Gastrocnemius medialis (tissue), 4 donors: ENCODE data around the gene DVL2. TPM values are rescaled to one million over a fixed set of nuclear protein-coding genes. Genes with fewer than 3 reads are reported as not detected.

Experiments
- ATAC-seq, 2 donors: fragments of 150-250 bp; one replicate each; pipeline ENCODE4 v1.9.1; 2016
- DNase-seq, 2 donors: peaks; one replicate each; pipeline ENCODE4 v3.0.0-alpha.2; 2019
- H3K27ac ChIP-seq, 4 donors: fragments of 200-600 bp; sonication (generic); 1 replicate in 1 of 4; 2 replicates in 3 of 4; pipeline ENCODE4 v1.5.1; 2016 to 2018; ENCODE audit warnings: mild to moderate bottlenecking in 2 of 4, moderate library complexity in 1 of 4
- H3K27me3 ChIP-seq, 3 donors: fragments of 200-600 bp; sonication (generic) in 2 of 3; 1 replicate in 1 of 3; 2 replicates in 2 of 3; pipeline versions ENCODE4 v1.5.1 to v1.6.0; 2016 to 2019; ENCODE audit warnings: mild to moderate bottlenecking in 1 of 3, moderate library complexity in 1 of 3
- H3K36me3 ChIP-seq, 2 donors: fragments of 200-600 bp; sonication (generic) in 1 of 2; one replicate each; pipeline ENCODE4 v1.5.1; 2017 to 2018
- H3K4me1 ChIP-seq, 2 donors: fragments of 200-600 bp; sonication (generic) in 1 of 2; one replicate each; pipeline ENCODE4 v1.5.1; 2016 to 2017; ENCODE audit warnings: mild to moderate bottlenecking in 2 of 2
- H3K4me3 ChIP-seq, 4 donors: fragments of 200-600 bp; sonication (generic) in 3 of 4; 1 replicate in 1 of 4; 2 replicates in 3 of 4; pipeline ENCODE4 v1.5.1; 2016 to 2019; ENCODE audit warnings: mild to moderate bottlenecking in 2 of 4
- H3K9me3 ChIP-seq, 3 donors: fragments of 200-600 bp; sonication (generic) in 2 of 3; 1 replicate in 1 of 3; 2 replicates in 2 of 3; pipeline ENCODE4 v1.5.1; 2016 to 2019
- POLR2A ChIP-seq, 2 donors: fragments of 450-650 bp; IDR thresholded peaks; one replicate each; pipeline ENCODE4 v1.6.1; 2017; ENCODE audit warnings: antibody characterized with exemption in 2 of 2, mild to moderate bottlenecking in 2 of 2, moderate library complexity in 2 of 2
- in situ Hi-C, 4 donors: fragments of 200-750 bp; cut with MboI; loops; one replicate each; pipeline versions ENCODE4 v1.15.0 to v1.8.0; 2017; ENCODE audit warnings: low sequenced_read_pairs in 4 of 4
- intact Hi-C: fragments of 100-400 bp; cut with DNase I; formaldehyde crosslinking; loops from one replicate; pipeline ENCODE4 v1.15.1; 2023; ENCODE audit warnings: low total_unique reads
- total RNA-seq, 4 donors: library from RNA; depleted of rRNA; stranded (reverse); fragments of >200 nt; gene quantifications; one replicate each; pipeline versions ENCODE4 v1.1.0 to v1.2.3, GENCODE V29; 2016
- TF ChIP-seq, protein P1 (sequence below), 5 experiments: fragments of 450-650 bp in 3 of 5; fragments of 200-600 bp in 2 of 5; sonication (generic) in 2 of 5; IDR thresholded peaks in 4 of 5; conservative IDR thresholded peaks in 1 of 5; 1 replicate in 4 of 5; 2 replicates in 1 of 5; pipeline ENCODE4 v1.5.1; 2016 to 2019; ENCODE audit warnings: antibody characterized with exemption in 5 of 5, mild to moderate bottlenecking in 3 of 5, moderate library complexity in 3 of 5

Gene DVL2
- total RNA-seq, 4 donors from 2014 or later = 15.5 to 22.6 (median 20.5) TPM

DNA sequence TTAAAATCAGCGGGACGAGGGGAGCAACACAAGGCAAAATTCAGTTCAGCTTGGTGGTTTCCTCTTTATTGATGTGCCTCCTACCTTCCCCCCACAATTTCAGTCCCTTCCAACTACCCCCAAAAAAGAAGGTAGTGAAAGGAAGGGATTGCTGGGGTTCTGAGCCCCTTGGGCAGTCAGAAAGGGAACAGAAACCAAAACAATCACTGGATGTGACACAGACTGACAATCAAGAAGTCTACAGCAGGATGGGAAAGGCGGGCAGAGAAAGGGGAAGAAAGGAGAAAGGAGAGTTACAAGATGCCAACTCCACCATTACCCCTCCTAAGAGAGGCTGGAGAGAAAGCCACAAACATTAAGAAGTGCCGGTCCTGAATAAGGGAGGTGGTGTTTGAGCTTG lies 6.1 kb upstream of the DVL2 start:
- peak overlapping the region; percentile 49 to 99 (median 80) for H3K4me3 ChIP-seq
- in situ Hi-C loops = no loop called here
- H3K27ac ChIP-seq = peak overlapping the region; percentile 92 to 99 (median 98)

GRCh38 chr17:7239091-7240027 lies 5.0 kb upstream of the DVL2 start, which contains the start of gene PHF23:
TSS of gene PHF23 (minus strand) at chr17:7239457. CDS start at chr17:7239279, 178 bp downstream.
- intact Hi-C loops = loop anchor here (5.0 kb wide), 2 partner anchors 603 to 913 kb away; partner anchors contain the start of gene PER1

More for the DNA sequence above, 6.1 kb upstream of the DVL2 start:
- Histone ChIP-seq H3K4me1 (peaks cover 26 to 33% of the 10 kb centered on the region in 2 donors), H3K36me3 (peaks cover 0 to 40% of the 10 kb centered on the region in 2 donors), H3K9me3 (no peaks in the 10 kb centered on the region), H3K27me3 (no peaks in the 10 kb centered on the region)
- no peak for DNase-seq
- TF ChIP-seq, protein P1, sequence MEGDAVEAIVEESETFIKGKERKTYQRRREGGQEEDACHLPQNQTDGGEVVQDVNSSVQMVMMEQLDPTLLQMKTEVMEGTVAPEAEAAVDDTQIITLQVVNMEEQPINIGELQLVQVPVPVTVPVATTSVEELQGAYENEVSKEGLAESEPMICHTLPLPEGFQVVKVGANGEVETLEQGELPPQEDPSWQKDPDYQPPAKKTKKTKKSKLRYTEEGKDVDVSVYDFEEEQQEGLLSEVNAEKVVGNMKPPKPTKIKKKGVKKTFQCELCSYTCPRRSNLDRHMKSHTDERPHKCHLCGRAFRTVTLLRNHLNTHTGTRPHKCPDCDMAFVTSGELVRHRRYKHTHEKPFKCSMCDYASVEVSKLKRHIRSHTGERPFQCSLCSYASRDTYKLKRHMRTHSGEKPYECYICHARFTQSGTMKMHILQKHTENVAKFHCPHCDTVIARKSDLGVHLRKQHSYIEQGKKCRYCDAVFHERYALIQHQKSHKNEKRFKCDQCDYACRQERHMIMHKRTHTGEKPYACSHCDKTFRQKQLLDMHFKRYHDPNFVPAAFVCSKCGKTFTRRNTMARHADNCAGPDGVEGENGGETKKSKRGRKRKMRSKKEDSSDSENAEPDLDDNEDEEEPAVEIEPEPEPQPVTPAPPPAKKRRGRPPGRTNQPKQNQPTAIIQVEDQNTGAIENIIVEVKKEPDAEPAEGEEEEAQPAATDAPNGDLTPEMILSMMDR (IDR thresholded peaks at IDR 0.05 in 4 of 5, conservative IDR thresholded peaks at IDR 0.05 in 1 of 5) = no peak
- no peak for TF ChIP-seq POLR2A (IDR thresholded peaks at IDR 0.05)
- intact Hi-C loops = loop anchor here (5.0 kb wide), 1 partner anchor 912 kb away; the partner anchor contains the start of gene PER1
- ATAC-seq = no peak

GRCh38 chr17:7238420-7239090 lies 4.2 kb upstream of the DVL2 start:
- no peak for TF ChIP-seq POLR2A (IDR thresholded peaks at IDR 0.05)
- TF ChIP-seq, protein P1 (IDR thresholded peaks at IDR 0.05 in 4 of 5, conservative IDR thresholded peaks at IDR 0.05 in 1 of 5) = no peak
- Histone ChIP-seq H3K9me3 (no peaks in the 10 kb centered on the region), H3K36me3 (peaks cover 0 to 29% of the 10 kb centered on the region in 2 donors), H3K4me3 (peak overlapping the region; percentile 78 to 100 (median 98)), H3K27ac (peak overlapping the region; percentile 92 to 99 (median 95)), H3K4me1 (peaks cover 36 to 45% of the 10 kb centered on the region in 2 donors), H3K27me3 (no peaks in the 10 kb centered on the region)
- no peak for ATAC-seq
- in situ Hi-C loops (no loop called here), intact Hi-C loops (loop anchor here (5.0 kb wide), 1 partner anchor 604 kb away; no protein-coding TSS in a partner anchor)
- peak in 1 of 2 donors; percentile 45 for DNase-seq

More at GRCh38 chr17:7239091-7240027, 5.0 kb upstream of the DVL2 start, which contains the start of gene PHF23:
- TF ChIP-seq, protein P1 (IDR thresholded peaks at IDR 0.05 in 4 of 5, conservative IDR thresholded peaks at IDR 0.05 in 1 of 5) = peak in 2 of 5 experiments; percentile 24 to 59
- peak; percentile 92 to 93 for TF ChIP-seq POLR2A (IDR thresholded peaks at IDR 0.05)
- Histone ChIP-seq H3K9me3 (no peaks in the 10 kb centered on the region), H3K27ac (peak within 1 kb of the TSS; percentile 92 to 99 (median 98)), H3K27me3 (no peaks in the 10 kb centered on the region), H3K4me1 (peaks cover 34 to 41% of the 10 kb centered on the region in 2 donors), H3K4me3 (peak within 1 kb of the TSS; percentile 78 to 100 (median 98)), H3K36me3 (peaks cover 0 to 34% of the 10 kb centered on the region in 2 donors)
- in situ Hi-C loops = no loop called here
- ATAC-seq (peak; percentile 67 to 75), DNase-seq (peak; percentile 100)

DNA sequence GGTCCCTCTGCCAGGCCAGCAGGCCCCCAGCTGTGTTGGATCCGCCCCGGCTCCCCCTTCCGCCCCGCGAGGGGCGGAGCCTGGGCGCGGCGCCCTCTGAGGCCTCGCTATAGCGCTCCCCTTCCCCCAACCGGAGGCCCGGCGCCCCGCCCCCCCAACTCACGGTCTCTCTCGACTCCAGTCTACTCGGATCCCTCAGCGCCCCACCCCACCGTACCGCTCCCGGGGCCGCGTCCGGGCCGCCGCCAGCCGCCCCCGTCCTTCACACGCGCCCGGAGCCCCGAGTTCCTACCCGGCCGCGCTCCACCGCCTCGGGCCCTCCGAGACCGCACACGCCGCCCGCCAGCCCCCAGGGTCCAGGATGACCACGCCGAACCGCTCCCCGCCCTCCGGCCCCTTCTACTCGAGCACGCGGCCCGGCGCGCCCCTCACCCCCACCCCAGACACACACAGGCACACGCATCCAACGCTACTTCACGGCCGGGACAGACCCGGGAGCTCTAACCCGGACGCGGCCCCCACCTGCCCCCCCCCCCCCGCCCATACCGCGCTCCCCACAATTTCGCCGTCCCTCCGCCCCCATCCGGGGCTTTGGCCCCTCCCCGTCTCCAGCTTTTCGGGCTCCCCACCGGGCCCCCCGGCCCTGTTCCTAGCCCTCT lies 3.6 kb upstream of the DVL2 start:
- peak; percentile 63 to 74 for DNase-seq
- in situ Hi-C loops (no loop called here), intact Hi-C loops (loop anchor here (5.0 kb wide), 1 partner anchor 604 kb away; no protein-coding TSS in a partner anchor)
- H3K4me1 ChIP-seq = peaks cover 38 to 47% of the 10 kb centered on the region in 2 donors
- no peaks in the 10 kb centered on the region for H3K9me3 ChIP-seq
- H3K36me3 ChIP-seq = peaks cover 0 to 29% of the 10 kb centered on the region in 2 donors
- ATAC-seq = no peak
- TF ChIP-seq, protein P1 (IDR thresholded peaks at IDR 0.05 in 4 of 5, conservative IDR thresholded peaks at IDR 0.05 in 1 of 5) = no peak
- peak; percentile 11 to 14 for TF ChIP-seq POLR2A (IDR thresholded peaks at IDR 0.05)
- H3K27ac ChIP-seq = peak overlapping the region; percentile 92 to 99 (median 95)
- peak overlapping the region; percentile 78 to 100 (median 98) for H3K4me3 ChIP-seq
- no peaks in the 10 kb centered on the region for H3K27me3 ChIP-seq
